ENCODE measurements around the gene HID1.
"Not testable (repeated sequence)": the region's sequence is repeated elsewhere in the genome, so short reads cannot be mapped to it uniquely, and the experiment has no call there.

Gene HID1

GRCh38 chr17:74921026-74921681, 51.4 kb downstream of the HID1 start:
- no peak for DNase-seq

GRCh38 chr17:74920642-74921025, 51.9 kb downstream of the HID1 start:
- DNase-seq, result no peak

GRCh38 chr17:74920306-74920620, 52.3 kb downstream of the HID1 start:
- DNase-seq, result no peak

DNA sequence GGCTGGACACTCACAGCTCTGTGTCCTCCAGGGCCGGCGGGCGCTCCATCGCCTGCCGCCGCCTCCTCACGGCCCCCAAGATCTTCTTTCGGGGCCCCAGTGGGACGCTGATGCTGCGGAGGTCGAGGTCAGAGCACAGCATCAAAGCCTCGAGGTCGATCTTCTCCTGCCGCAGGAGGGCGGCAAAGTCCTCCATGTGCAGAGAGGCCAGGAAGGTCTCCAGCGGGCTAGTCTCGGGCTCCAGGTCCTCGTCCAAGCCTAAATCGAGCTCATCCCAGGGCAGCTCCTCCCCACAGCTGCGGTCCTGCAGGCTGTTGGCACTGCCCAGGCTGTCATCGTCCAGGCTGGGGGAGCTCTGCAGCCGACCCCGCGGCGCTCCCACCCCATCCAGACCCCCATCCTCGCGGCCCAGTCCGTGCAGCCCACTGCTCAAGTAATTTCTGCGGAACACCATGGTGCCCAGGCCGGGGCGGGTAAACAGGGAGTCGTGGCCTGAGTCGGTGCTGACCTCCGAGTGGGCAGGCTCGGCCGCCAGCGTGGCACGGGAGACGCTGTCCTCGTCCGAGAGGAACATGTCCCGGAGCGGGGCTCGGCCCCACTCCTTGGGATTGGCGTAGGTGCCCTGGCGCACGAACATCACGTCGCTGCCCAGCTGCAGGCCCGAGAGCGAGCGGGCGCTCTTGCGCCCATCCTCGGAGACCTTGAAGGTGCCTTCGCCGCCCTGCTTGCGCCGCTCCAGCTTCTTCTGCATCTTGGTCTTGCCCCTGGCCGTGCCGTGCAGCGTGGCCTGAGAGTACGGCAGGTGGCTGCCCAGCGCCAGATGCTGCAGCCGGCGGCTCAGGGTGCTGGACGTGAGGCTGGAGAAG, 52.9 kb downstream of the HID1 start:
- no peak for DNase-seq

- DNase-seq, result peak; percentile 15
These were observed 53.7 kb downstream of the HID1 start for GRCh38 chr17:74918906-74919305.

DNA sequence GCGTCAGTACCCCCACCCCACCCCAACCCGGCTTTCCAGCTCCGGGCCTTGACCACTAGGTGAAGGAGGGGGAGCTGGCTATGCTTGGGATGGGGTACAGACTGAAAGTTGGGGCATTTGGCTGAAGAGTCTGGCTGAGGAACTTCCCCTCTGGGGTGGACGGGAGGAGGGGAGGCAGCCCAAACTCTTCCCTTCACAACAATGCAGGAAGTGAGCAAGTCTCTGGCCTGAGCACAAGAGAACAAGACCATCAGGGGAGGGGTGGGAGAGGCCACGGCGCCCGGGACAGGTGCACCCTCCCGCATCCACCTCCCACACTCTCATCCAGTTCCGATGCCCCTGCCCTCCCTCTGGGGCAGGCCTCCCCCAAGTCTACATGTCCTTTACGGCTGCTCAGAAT, 55.1 kb downstream of the HID1 start:
- DNase-seq, result peak; percentile 61

DNA sequence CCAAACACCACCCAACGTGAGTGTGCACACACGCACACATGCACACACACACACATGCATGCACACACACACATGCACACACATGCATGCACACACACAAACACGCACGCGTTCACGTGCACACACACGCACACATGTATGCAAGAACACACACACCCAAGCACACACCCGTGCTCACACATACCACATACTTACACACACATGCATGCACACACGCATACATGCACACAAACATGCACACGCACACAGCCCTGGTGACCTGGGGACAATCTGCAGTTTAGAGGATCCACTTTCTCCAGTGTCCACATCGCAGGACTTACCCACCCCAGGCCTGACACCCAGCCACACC, 55.7 kb downstream of the HID1 start:
- DNase-seq, result no peak

GRCh38 chr17:74916136-74916850, 56.3 kb downstream of the HID1 start:
- DNase-seq, result no peak

- not testable (repeated sequence) for DNase-seq
These were observed 61.1 kb downstream of the HID1 start for GRCh38 chr17:74911423-74911822.

- DNase-seq, result not testable (repeated sequence)
These were observed 63.5 kb downstream of the HID1 start for GRCh38 chr17:74909097-74909496.

- DNase-seq, result no peak
These were observed 65.5 kb downstream of the HID1 start for GRCh38 chr17:74907012-74907411.

DNA sequence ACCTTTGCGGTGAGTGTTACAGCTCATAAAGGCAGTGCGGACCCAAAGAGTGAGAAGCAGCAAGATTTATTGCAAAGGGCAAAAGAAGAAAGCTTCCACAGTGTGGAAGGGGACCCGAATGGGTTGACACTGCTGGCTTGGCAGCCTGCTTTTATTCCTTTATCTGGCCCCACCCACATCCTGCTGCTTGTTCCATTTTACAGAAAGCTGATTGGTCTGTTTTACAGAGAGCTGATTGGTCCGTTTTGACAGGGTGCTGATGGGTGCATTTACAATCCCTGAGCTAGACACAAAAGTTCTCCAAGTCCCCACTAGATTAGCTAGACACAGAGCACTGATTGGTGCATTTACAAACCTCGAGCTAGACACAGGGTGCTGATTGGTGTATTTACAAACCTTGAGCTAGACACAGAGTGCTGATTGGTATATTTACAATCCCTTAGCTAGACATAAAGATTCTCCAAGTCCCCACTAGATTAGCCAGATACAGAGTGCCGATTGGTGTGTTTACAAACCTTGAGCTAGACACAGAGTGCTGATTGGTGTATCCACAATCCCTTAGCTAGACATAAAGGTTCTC, 66.3 kb downstream of the HID1 start:
- DNase-seq, result not testable (repeated sequence)

- DNase-seq, result no peak
These were observed 67.7 kb downstream of the HID1 start for GRCh38 chr17:74904687-74905409.

DNA sequence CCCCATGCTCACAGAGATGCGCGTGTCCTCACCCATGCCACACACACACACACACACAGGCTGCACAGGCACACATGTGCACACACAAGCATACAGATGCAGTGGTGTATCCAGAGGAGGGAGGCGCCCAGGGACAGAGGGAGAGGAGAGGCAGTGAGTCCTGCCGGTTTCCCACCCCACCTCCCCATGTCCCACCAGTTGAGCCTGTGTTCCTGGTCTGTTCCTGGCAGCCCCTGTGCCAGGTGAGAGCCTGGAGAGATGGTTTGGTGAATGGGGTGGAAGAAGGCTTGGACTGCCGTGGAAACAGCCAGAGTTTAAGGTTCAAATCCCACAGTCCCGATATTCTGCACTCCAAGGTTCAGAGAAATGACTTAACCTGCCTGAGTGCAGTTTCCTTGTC, 68.9 kb downstream of the HID1 start:
- no peak for DNase-seq

DNA sequence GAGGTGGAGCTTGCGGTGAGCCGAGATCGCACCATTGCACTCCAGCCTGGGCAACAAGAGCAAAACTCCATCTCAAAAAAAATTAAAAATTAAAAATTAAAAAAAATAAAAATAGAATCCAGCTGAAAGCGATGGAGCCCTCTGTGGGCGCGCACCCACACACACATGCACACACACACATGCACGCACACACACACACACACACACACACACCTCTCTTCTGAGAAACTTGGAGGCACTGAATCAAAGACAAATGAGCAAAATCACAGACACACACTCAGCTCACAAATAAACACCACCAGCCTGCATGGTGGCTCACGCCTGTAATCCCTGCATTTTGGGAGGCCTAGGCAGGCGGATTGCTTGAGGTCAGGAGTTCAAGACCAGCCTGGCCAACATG, 69.5 kb downstream of the HID1 start:
- no peak for DNase-seq

DNA sequence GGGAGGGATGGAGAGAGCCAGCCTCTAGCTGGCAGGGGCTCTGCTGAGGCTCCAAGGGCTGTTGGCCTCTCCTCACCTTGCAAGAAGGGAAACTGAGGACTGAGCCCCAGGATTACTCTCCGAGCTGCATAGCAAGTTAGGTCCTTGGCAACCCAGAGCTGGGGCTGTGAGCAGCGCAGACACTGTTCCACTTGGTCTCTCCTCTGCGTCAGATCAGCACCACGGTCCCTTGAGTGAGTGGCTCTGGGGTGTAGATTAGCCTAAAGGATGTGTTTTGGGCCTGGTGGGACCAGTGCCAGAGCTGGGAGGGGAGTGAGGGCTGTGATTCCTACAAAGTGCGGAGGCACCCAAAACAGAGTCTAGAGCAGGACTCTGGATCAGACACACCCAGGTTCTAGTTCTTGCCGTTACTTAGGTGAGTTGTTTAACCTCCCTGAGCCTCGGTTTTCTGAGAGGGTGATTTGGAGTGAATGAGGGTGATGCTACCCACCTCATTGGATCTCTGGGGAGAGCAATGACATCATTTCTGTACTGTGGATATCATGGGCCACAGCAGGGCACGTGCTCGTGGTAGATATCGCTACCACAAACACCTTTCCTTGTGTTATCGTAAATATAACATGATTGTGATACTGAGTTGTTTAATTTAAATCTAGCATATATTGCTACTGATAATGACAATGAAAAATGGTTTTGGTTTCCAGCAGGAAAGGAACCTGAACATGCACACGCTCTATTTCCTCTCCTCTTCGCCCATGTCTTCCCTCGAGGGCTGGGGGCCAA, 71.0 kb downstream of the HID1 start:
- DNase-seq, result no peak

All from MV-4-11 (cell line).